CD14-positive monocyte (primary cell): Measurements from ENCODE around the gene SLC47A1. TPM values are rescaled to one million over a fixed set of nuclear protein-coding genes. Genes with fewer than 3 reads are reported as not detected.

ENCODE experiments used
- DNase-seq, 3 donors: peaks; one replicate each; pipeline ENCODE4 v3.0.0-alpha.2; 2011 to 2022
- H2AFZ ChIP-seq: 2 replicates; pipeline ENCODE4 v1.6.0; 2012; ENCODE audit warnings: mild to moderate bottlenecking, low read depth, low read length, inconsistent platforms; ENCODE audit not compliant: insufficient read depth, poor library complexity, severe bottlenecking
- H3K27ac ChIP-seq, 2 donors: 1 replicate in 1 of 2; 2 replicates in 1 of 2; pipeline ENCODE4 v1.5.1; 2012 to 2013; ENCODE audit warnings: low read length in 2 of 2, control low read depth in 1 of 2, inconsistent platforms in 1 of 2, low read depth in 1 of 2, mild to moderate bottlenecking in 1 of 2
- H3K27me3 ChIP-seq, 2 donors: one replicate each; pipeline versions ENCODE4 v1.6.0 to v1.6.1; 2011 to 2013; ENCODE audit warnings: low read length in 2 of 2; ENCODE audit not compliant: control insufficient read depth in 2 of 2, insufficient read depth in 2 of 2
- H3K36me3 ChIP-seq, 2 donors: replicated peaks in 1 of 2; 1 replicate in 1 of 2; 2 replicates in 1 of 2; pipeline versions ENCODE4 v1.5.1 to v1.6.1; 2012 to 2013; ENCODE audit warnings: low read length in 2 of 2, control low read depth in 1 of 2, inconsistent platforms in 1 of 2, mild to moderate bottlenecking in 1 of 2; ENCODE audit not compliant: insufficient read depth in 2 of 2, control insufficient read depth in 1 of 2
- H3K4me1 ChIP-seq, 2 donors: 1 replicate in 1 of 2; 2 replicates in 1 of 2; pipeline versions ENCODE4 v1.5.1 to v1.6.1; 2012 to 2013; ENCODE audit warnings: low read length in 2 of 2, control low read depth in 1 of 2, inconsistent platforms in 1 of 2, mild to moderate bottlenecking in 1 of 2, moderate library complexity in 1 of 2; ENCODE audit not compliant: insufficient read depth in 2 of 2, control insufficient read depth in 1 of 2
- H3K4me2 ChIP-seq: replicated peaks from 2 replicates; pipeline ENCODE3; 2012; ENCODE audit warnings: low read length, moderate library complexity, mild to moderate bottlenecking; ENCODE audit not compliant: poor library complexity, severe bottlenecking; ENCODE audit errors: extremely low read depth
- H3K4me3 ChIP-seq, 3 experiments: fragments of 200-600 bp in 1 of 3; sonication (generic) in 1 of 3; replicated peaks in 1 of 3; 1 replicate in 2 of 3; 2 replicates in 1 of 3; pipeline ENCODE4 v1.5.1; 2011 to 2013; ENCODE audit warnings: low read length in 3 of 3, mild to moderate bottlenecking in 3 of 3, control low read depth in 2 of 3, low read depth in 2 of 3, inconsistent platforms in 1 of 3, moderate library complexity in 1 of 3
- H3K79me2 ChIP-seq: 2 replicates; pipeline ENCODE4 v1.6.0; 2012; ENCODE audit warnings: mild to moderate bottlenecking, control low read depth, inconsistent platforms, low read length, moderate library complexity; ENCODE audit not compliant: insufficient read depth
- H3K9ac ChIP-seq: 2 replicates; pipeline ENCODE4 v1.6.0; 2017; ENCODE audit warnings: low read length, mild to moderate bottlenecking; ENCODE audit not compliant: insufficient read depth, poor library complexity, severe bottlenecking
- H3K9me3 ChIP-seq, 2 donors: replicated peaks in 1 of 2; 1 replicate in 1 of 2; 2 replicates in 1 of 2; pipeline versions ENCODE4 v1.5.1 to v1.6.1; 2012 to 2013; ENCODE audit warnings: low read length in 2 of 2, control low read depth in 1 of 2; ENCODE audit not compliant: control insufficient read depth in 1 of 2, insufficient read depth in 1 of 2
- H4K20me1 ChIP-seq: 2 replicates; pipeline ENCODE4 v1.6.0; 2012; ENCODE audit warnings: mild to moderate bottlenecking, low read length, control low read depth, moderate library complexity; ENCODE audit not compliant: insufficient read depth
- H3K27ac Mint-ChIP-seq, 7 donors: one replicate each; pipeline ENCODE4 v1.8.0; 2020; ENCODE audit warnings: mild to moderate bottlenecking in 7 of 7, mixed read lengths in 7 of 7, moderate library complexity in 6 of 7, inconsistent platforms in 2 of 7
- H3K27me3 Mint-ChIP-seq, 3 donors: one replicate each; pipeline ENCODE4 v1.8.0; 2021 to 2022; ENCODE audit warnings: low read depth in 3 of 3, mild to moderate bottlenecking in 3 of 3, mixed read lengths in 3 of 3, moderate library complexity in 3 of 3, inconsistent platforms in 1 of 3
- H3K36me3 Mint-ChIP-seq, 2 donors: one replicate each; pipeline ENCODE4 v1.8.0; 2020; ENCODE audit warnings: mixed read lengths in 2 of 2, inconsistent platforms in 1 of 2, mild to moderate bottlenecking in 1 of 2
- H3K4me1 Mint-ChIP-seq: one replicate; pipeline ENCODE4 v1.8.0; 2020; ENCODE audit warnings: mild to moderate bottlenecking, mixed read lengths
- H3K4me3 Mint-ChIP-seq, 2 donors: one replicate each; pipeline ENCODE4 v1.8.0; 2020; ENCODE audit warnings: mild to moderate bottlenecking in 2 of 2, mixed read lengths in 2 of 2, moderate library complexity in 1 of 2
- H3K9me3 Mint-ChIP-seq, 7 donors: one replicate each; pipeline ENCODE4 v1.8.0; 2020 to 2022; ENCODE audit warnings: mixed read lengths in 7 of 7, mild to moderate bottlenecking in 6 of 7, moderate library complexity in 6 of 7, inconsistent platforms in 2 of 7
- CTCF ChIP-seq: fragments of 200-600 bp; IDR thresholded peaks from one replicate; pipeline ENCODE4 v1.8.0; 2022; ENCODE audit warnings: antibody characterized with exemption, mild to moderate bottlenecking
- WGBS: methylation state at CpG from one replicate; pipeline ENCODE4 v1.1.5; 2013; ENCODE audit warnings: missing lambda C conversion rate; ENCODE audit not compliant: insufficient coverage; 5-methylcytosine and 5-hydroxymethylcytosine counted together
- intact Hi-C, 2 donors: fragments of 100-400 bp; cut with micrococcal nuclease; formaldehyde crosslinking; loops; one replicate each; pipeline versions ENCODE4 v1.15.0 to v1.15.1; 2023
- polyA plus RNA-seq, 3 donors: library from polyadenylated mRNA; depleted of rRNA in 1 of 3; unstranded in 2 of 3; stranded (reverse) in 1 of 3; fragments of 300-500 nt in 2 of 3; fragments of >200 nt in 1 of 3; fragmentation: Illumina TruSeq in 2 of 3; gene quantifications; 1 replicate in 2 of 3; 2 replicates in 1 of 3; pipeline ENCODE4 v1.2.3, GENCODE V29; 2012 to 2021

Gene SLC47A1
- polyA plus RNA-seq, 3 donors, result 0.44 to 2.0 (median 0.49) TPM

GRCh38 chr17:19551591-19552148, 18.0 kb downstream of the SLC47A1 start:
- 90% methylated on average over 3 of the region's 9 CpGs for WGBS
- Mint-ChIP-seq H3K36me3 (peaks cover 5 to 18% of the 10 kb centered on the region in 2 donors), H3K27ac (peak overlapping the region in 1 of 7 donors; percentile 41), H3K27me3 (peaks cover 2 to 5% (median 4%) of the 10 kb centered on the region in 3 donors), H3K9me3 (peaks cover 0 to 1% (median 0%) of the 10 kb centered on the region in 7 donors), H3K4me1 (peaks cover 18% of the 10 kb centered on the region), H3K4me3 (no peak overlapping the region)
- H3K4me3 ChIP-seq, result no peak overlapping the region
- no peak overlapping the region for H3K27ac ChIP-seq
- no peak overlapping the region for H3K4me2 ChIP-seq
- peaks cover 4% of the 10 kb centered on the region in 2 donors for H3K4me1 ChIP-seq
- no peaks in the 10 kb centered on the region for H4K20me1 ChIP-seq
- no peak for DNase-seq
- no peak overlapping the region for H3K9ac ChIP-seq
- TF ChIP-seq CTCF, result no peak
- H2AFZ ChIP-seq, result no peak overlapping the region
- H3K27me3 ChIP-seq, result no peaks in the 10 kb centered on the region
- no peaks in the 10 kb centered on the region for H3K79me2 ChIP-seq
- intact Hi-C loops, result no loop called here
- H3K9me3 ChIP-seq, result no peaks in the 10 kb centered on the region
- H3K36me3 ChIP-seq, result no peaks in the 10 kb centered on the region

- Histone ChIP-seq H3K4me2 (no peak overlapping the region), H3K27me3 (no peaks in the 10 kb centered on the region), H3K4me3 (no peak overlapping the region), H3K4me1 (no peaks in the 10 kb centered on the region), H3K36me3 (no peaks in the 10 kb centered on the region), H4K20me1 (no peaks in the 10 kb centered on the region), H3K79me2 (no peaks in the 10 kb centered on the region), H3K9me3 (no peaks in the 10 kb centered on the region), H3K9ac (no peak overlapping the region), H2AFZ (no peak overlapping the region), H3K27ac (no peak overlapping the region)
- H3K27me3 Mint-ChIP-seq, result peaks cover 2 to 5% (median 4%) of the 10 kb centered on the region in 3 donors
- intact Hi-C loops, result no loop called here
- no peak overlapping the region for H3K27ac Mint-ChIP-seq
- 97% methylated on average over 7 of the region's 8 CpGs for WGBS
- DNase-seq, result no peak
- peaks cover 0 to 2% (median 0%) of the 10 kb centered on the region in 7 donors for H3K9me3 Mint-ChIP-seq
- H3K4me3 Mint-ChIP-seq, result no peak overlapping the region
- peaks cover 14% of the 10 kb centered on the region for H3K4me1 Mint-ChIP-seq
- peaks cover 5 to 18% of the 10 kb centered on the region in 2 donors for H3K36me3 Mint-ChIP-seq
- no peak for TF ChIP-seq CTCF
These were observed 19.4 kb downstream of the SLC47A1 start for GRCh38 chr17:19553036-19553435.
